HFFc6 (cell line): Measurements from ENCODE around the gene LSAMP. TPM values are rescaled to one million over a fixed set of nuclear protein-coding genes. Genes with fewer than 3 reads are reported as not detected.

Experiments
- DNase-seq: peaks from one replicate; pipeline ENCODE4 v3.0.0-alpha.2; 2018
- H3K27ac Mint-ChIP-seq: 2 replicates; pipeline ENCODE4 v1.8.0; 2020; ENCODE audit warnings: mild to moderate bottlenecking, mixed read lengths
- H3K27me3 Mint-ChIP-seq: 2 replicates; pipeline ENCODE4 v1.8.0; 2021; ENCODE audit warnings: mild to moderate bottlenecking, moderate library complexity, mixed read lengths; ENCODE audit not compliant: insufficient read depth
- H3K36me3 Mint-ChIP-seq: 2 replicates; pipeline ENCODE4 v1.8.0; 2021; ENCODE audit warnings: low read depth, mixed read lengths
- H3K4me1 Mint-ChIP-seq: 2 replicates; pipeline ENCODE4 v1.8.0; 2020; ENCODE audit warnings: low read depth, mixed read lengths
- H3K4me3 Mint-ChIP-seq: 2 replicates; pipeline ENCODE4 v1.8.0; 2020; ENCODE audit warnings: mild to moderate bottlenecking, moderate library complexity, mixed read lengths
- H3K9me3 Mint-ChIP-seq: 2 replicates; pipeline ENCODE4 v1.8.0; 2020; ENCODE audit warnings: mild to moderate bottlenecking, mixed read lengths
- CTCF ChIP-seq: fragments of 200-600 bp; sonication (generic); IDR thresholded peaks from 2 replicates; pipeline ENCODE4 v1.5.0; 2021; ENCODE audit warnings: antibody characterized with exemption, mild to moderate bottlenecking
- total RNA-seq, 6 experiments: library from RNA; stranded (reverse); fragmentation: NEBNext Ultra II Directional; extraction: Animal tissue kit (Norgen Biotek cat#: 25700); gene quantifications; 2 replicates in 1 of 6; 3 replicates in 5 of 6; pipeline ENCODE4 v1.2.3, GENCODE V29; 2021

Gene LSAMP
- total RNA-seq, 6 experiments from 2014 or later, result not detected

DNA sequence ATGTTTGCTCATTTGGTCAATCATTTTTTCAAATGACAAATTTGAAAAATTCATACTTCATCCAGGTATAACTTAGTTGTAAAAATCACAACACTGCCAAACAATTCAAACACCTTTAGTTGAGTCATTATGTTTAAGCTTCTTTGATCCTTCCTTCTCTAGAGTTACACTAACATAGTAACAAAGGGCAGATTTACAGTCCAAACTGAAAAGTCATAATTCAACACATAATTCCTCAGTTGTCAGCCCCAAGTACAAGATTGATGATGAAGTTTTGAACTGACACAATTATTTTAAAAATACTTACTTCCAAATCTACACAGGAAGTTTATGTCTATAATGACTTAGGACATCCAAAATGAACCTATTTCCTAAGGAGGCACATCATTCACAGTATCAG, 264.1 kb downstream of the LSAMP start:
- no peak overlapping the region for H3K4me3 Mint-ChIP-seq
- no peaks in the 10 kb centered on the region for H3K4me1 Mint-ChIP-seq
- no peak overlapping the region for H3K27ac Mint-ChIP-seq
- H3K36me3 Mint-ChIP-seq, result no peaks in the 10 kb centered on the region
- H3K27me3 Mint-ChIP-seq, result no peaks in the 10 kb centered on the region
- H3K9me3 Mint-ChIP-seq, result peaks cover 30% of the 10 kb centered on the region
- TF ChIP-seq CTCF, result no peak
- DNase-seq, result no peak

DNA sequence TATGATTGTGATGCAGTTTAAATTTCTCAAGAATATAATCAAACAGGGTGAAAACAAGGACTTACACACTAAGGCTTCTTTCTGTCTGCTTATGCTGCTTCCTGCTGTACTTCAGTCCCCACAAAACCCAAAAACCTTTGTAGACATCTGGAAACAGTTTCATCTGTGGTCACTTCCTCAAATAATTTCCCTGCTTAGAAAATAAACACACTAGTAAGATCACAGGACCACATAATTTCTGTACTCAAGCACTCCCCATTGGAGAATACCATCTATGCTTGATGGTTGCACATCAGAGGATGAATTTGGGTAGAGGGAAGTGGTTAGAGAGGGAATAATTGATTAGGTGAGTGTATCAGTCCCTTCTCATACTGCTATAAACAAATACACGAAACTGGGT, 266.2 kb downstream of the LSAMP start:
- Mint-ChIP-seq H3K4me1 (no peaks in the 10 kb centered on the region), H3K36me3 (no peaks in the 10 kb centered on the region), H3K27me3 (peaks cover 1% of the 10 kb centered on the region; the same call in 1 of the 2 replicates), H3K4me3 (no peak overlapping the region), H3K9me3 (peaks cover 21% of the 10 kb centered on the region; the same call in 1 of the 2 replicates), H3K27ac (no peak overlapping the region)
- TF ChIP-seq CTCF, result no peak
- DNase-seq, result no peak

DNA sequence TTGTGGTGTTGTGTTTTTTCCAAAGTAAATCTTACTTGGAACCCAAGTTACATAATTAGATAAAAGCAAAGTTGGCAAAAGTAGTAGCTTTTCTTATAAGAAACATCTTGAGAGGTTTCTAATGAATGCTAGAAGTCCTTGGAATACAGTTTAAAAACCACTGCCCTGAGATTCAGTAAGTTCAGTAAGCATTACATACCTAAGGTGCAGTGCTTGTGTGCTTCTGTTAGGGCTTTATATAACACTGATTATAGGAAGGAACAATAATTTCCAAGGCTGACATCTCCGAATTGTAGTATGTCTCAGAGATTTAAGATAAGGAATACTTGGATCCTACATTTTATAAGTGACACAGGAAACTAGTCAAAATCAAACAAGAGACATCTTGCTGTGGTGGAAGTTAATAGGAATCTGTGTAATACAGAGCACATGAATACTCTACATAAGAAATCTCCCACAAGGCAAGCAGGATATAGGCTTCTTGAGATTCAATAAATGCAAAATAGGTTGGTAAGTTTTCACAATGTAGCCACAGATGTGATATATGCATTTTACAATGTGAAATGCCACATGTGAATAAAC, 268.2 kb downstream of the LSAMP start:
- H3K27me3 Mint-ChIP-seq, result peaks cover 1% of the 10 kb centered on the region; the same call in 1 of the 2 replicates
- H3K9me3 Mint-ChIP-seq, result peaks cover 16% of the 10 kb centered on the region; the same call in 1 of the 2 replicates
- DNase-seq, result no peak
- TF ChIP-seq CTCF, result no peak
- H3K27ac Mint-ChIP-seq, result no peak overlapping the region
- H3K4me1 Mint-ChIP-seq, result no peaks in the 10 kb centered on the region
- H3K4me3 Mint-ChIP-seq, result no peak overlapping the region
- H3K36me3 Mint-ChIP-seq, result no peaks in the 10 kb centered on the region

GRCh38 chr3:116166121-116166520, 279.2 kb downstream of the LSAMP start:
- TF ChIP-seq CTCF, result no peak
- DNase-seq, result no peak
- H3K27me3 Mint-ChIP-seq, result no peaks in the 10 kb centered on the region
- H3K36me3 Mint-ChIP-seq, result no peaks in the 10 kb centered on the region
- H3K27ac Mint-ChIP-seq, result no peak overlapping the region
- peaks cover 8% of the 10 kb centered on the region for H3K9me3 Mint-ChIP-seq
- no peaks in the 10 kb centered on the region for H3K4me1 Mint-ChIP-seq
- no peak overlapping the region for H3K4me3 Mint-ChIP-seq

GRCh38 chr3:116165641-116166040, 279.6 kb downstream of the LSAMP start:
- no peaks in the 10 kb centered on the region for H3K36me3 Mint-ChIP-seq
- no peak for TF ChIP-seq CTCF
- H3K9me3 Mint-ChIP-seq, result peaks cover 8% of the 10 kb centered on the region
- H3K4me1 Mint-ChIP-seq, result no peaks in the 10 kb centered on the region
- H3K27me3 Mint-ChIP-seq, result no peaks in the 10 kb centered on the region
- no peak for DNase-seq
- H3K4me3 Mint-ChIP-seq, result no peak overlapping the region
- H3K27ac Mint-ChIP-seq, result no peak overlapping the region
